ENCODE measurements around the gene MAGEA11. TPM values are rescaled to one million over a fixed set of nuclear protein-coding genes. Genes with fewer than 3 reads are reported as not detected.
"Not testable (repeated sequence)": the region's sequence is repeated elsewhere in the genome, so short reads cannot be mapped to it uniquely, and the experiment has no call there.

Gene MAGEA11
- not detected for total RNA-seq
- polyA plus RNA-seq, result not detected
- long read RNA-seq, donor 1, result 0 reads
- long read RNA-seq, donor 2, result 0 reads
- long read RNA-seq, donor 3, result 0 reads
- long read RNA-seq, donor 4, result 0 reads

- no peaks in the 10 kb centered on the region for H3K27me3 ChIP-seq (ENCODE audit: control insufficient read depth, insufficient read depth)
- ATAC-seq, result no peak
- H3K27ac ChIP-seq (ENCODE audit: low read length), result no peak within 1 kb of the TSS
- WGBS, result 91% methylated on average over 28 of the region's 29 CpGs
- no peak for DNase-seq
- H3K4me3 ChIP-seq (ENCODE audit: low read length), result no peak within 1 kb of the TSS
- no peaks in the 10 kb centered on the region for H3K4me1 ChIP-seq (ENCODE audit: control insufficient read depth, insufficient read depth, low read length)
- intact Hi-C loops (cut with DNase I), result no loop called here
- H3K9me3 ChIP-seq (ENCODE audit: control insufficient read depth, low read length), result no peaks in the 10 kb centered on the region
Measured at GRCh38 chrX:149711545-149712236, at the start of gene MAGEA11. Gene MAGEA11 (plus strand): TSS chrX:149712060. CDS start chrX:149713160, 1,100 bp downstream.

- H3K4me1 ChIP-seq (ENCODE audit: control insufficient read depth, insufficient read depth, low read length); H3K27ac ChIP-seq (ENCODE audit: low read length); H3K4me3 ChIP-seq (ENCODE audit: low read length); DNase-seq; ATAC-seq; H3K27me3 ChIP-seq (ENCODE audit: control insufficient read depth, insufficient read depth); H3K9me3 ChIP-seq (ENCODE audit: control insufficient read depth, low read length); intact Hi-C loops (cut with DNase I): not testable (repeated sequence)
- WGBS, result no CpG with 5 or more reads among the region's 3 CpGs
Measured at GRCh38 chrX:149675088-149675487, 36.8 kb upstream of the MAGEA11 start.

GRCh38 chrX:149675554-149675953 is 36.3 kb upstream of the MAGEA11 start:
- DNase-seq; H3K9me3 ChIP-seq (ENCODE audit: control insufficient read depth, low read length); H3K4me1 ChIP-seq (ENCODE audit: control insufficient read depth, insufficient read depth, low read length); H3K27ac ChIP-seq (ENCODE audit: low read length); H3K4me3 ChIP-seq (ENCODE audit: low read length); H3K27me3 ChIP-seq (ENCODE audit: control insufficient read depth, insufficient read depth); intact Hi-C loops (cut with DNase I); ATAC-seq: not testable (repeated sequence)
- no CpG with 5 or more reads among the region's 8 CpGs for whole genome bisulfite sequencing

GRCh38 chrX:149679164-149679678 is 32.6 kb upstream of the MAGEA11 start:
- intact Hi-C loops (cut with DNase I); H3K4me3 ChIP-seq (ENCODE audit: low read length); H3K27ac ChIP-seq (ENCODE audit: low read length); DNase-seq; H3K9me3 ChIP-seq (ENCODE audit: control insufficient read depth, low read length); H3K27me3 ChIP-seq (ENCODE audit: control insufficient read depth, insufficient read depth); ATAC-seq; H3K4me1 ChIP-seq (ENCODE audit: control insufficient read depth, insufficient read depth, low read length): not testable (repeated sequence)
- WGBS, result no CpG with 5 or more reads among the region's 4 CpGs

GRCh38 chrX:149681182-149681581 is 30.7 kb upstream of the MAGEA11 start:
- H3K27ac ChIP-seq (ENCODE audit: low read length), result no peak overlapping the region
- DNase-seq, result no peak
- intact Hi-C loops (cut with DNase I), result no loop called here
- no peak for ATAC-seq
- 86% methylated on average over 2 of the region's 2 CpGs for WGBS
- H3K27me3 ChIP-seq (ENCODE audit: control insufficient read depth, insufficient read depth), result no peaks in the 10 kb centered on the region
- no peaks in the 10 kb centered on the region for H3K9me3 ChIP-seq (ENCODE audit: control insufficient read depth, low read length)
- no peak overlapping the region for H3K4me3 ChIP-seq (ENCODE audit: low read length)
- H3K4me1 ChIP-seq (ENCODE audit: control insufficient read depth, insufficient read depth, low read length), result no peaks in the 10 kb centered on the region

GRCh38 chrX:149682031-149682430 is 29.8 kb upstream of the MAGEA11 start:
- H3K4me3 ChIP-seq (ENCODE audit: low read length), result no peak overlapping the region
- DNase-seq (no peak), ATAC-seq (no peak)
- intact Hi-C loops (cut with DNase I), result no loop called here
- no peaks in the 10 kb centered on the region for H3K9me3 ChIP-seq (ENCODE audit: control insufficient read depth, low read length)
- H3K27me3 ChIP-seq (ENCODE audit: control insufficient read depth, insufficient read depth), result no peaks in the 10 kb centered on the region
- H3K27ac ChIP-seq (ENCODE audit: low read length), result no peak overlapping the region
- 69% methylated on average over 3 of the region's 3 CpGs for WGBS
- H3K4me1 ChIP-seq (ENCODE audit: control insufficient read depth, insufficient read depth, low read length), result no peaks in the 10 kb centered on the region

GRCh38 chrX:149682956-149683947 is 28.6 kb upstream of the MAGEA11 start:
- DNase-seq, result no peak
- Histone ChIP-seq H3K4me3 (ENCODE audit: low read length) (no peak overlapping the region), H3K4me1 (ENCODE audit: control insufficient read depth, insufficient read depth, low read length) (no peaks in the 10 kb centered on the region), H3K9me3 (ENCODE audit: control insufficient read depth, low read length) (no peaks in the 10 kb centered on the region), H3K27ac (ENCODE audit: low read length) (no peak overlapping the region), H3K27me3 (ENCODE audit: control insufficient read depth, insufficient read depth) (no peaks in the 10 kb centered on the region)
- ATAC-seq, result no peak
- WGBS, result 48% methylated on average over 9 of the region's 9 CpGs
- intact Hi-C loops (cut with DNase I), result no loop called here

- H3K27ac ChIP-seq (ENCODE audit: low read length), result no peak overlapping the region
- H3K4me1 ChIP-seq (ENCODE audit: control insufficient read depth, insufficient read depth, low read length), result no peaks in the 10 kb centered on the region
- DNase-seq (no peak), ATAC-seq (no peak)
- no peak overlapping the region for H3K4me3 ChIP-seq (ENCODE audit: low read length)
- 65% methylated on average over 6 of the region's 6 CpGs for WGBS
- intact Hi-C loops (cut with DNase I), result no loop called here
- no peaks in the 10 kb centered on the region for H3K9me3 ChIP-seq (ENCODE audit: control insufficient read depth, low read length)
- H3K27me3 ChIP-seq (ENCODE audit: control insufficient read depth, insufficient read depth), result no peaks in the 10 kb centered on the region
Measured at GRCh38 chrX:149683966-149684730, 27.7 kb upstream of the MAGEA11 start.

- no peak overlapping the region for H3K27ac ChIP-seq (ENCODE audit: low read length)
- H3K4me3 ChIP-seq (ENCODE audit: low read length), result no peak overlapping the region
- intact Hi-C loops (cut with DNase I), result no loop called here
- no peaks in the 10 kb centered on the region for H3K27me3 ChIP-seq (ENCODE audit: control insufficient read depth, insufficient read depth)
- H3K9me3 ChIP-seq (ENCODE audit: control insufficient read depth, low read length), result no peaks in the 10 kb centered on the region
- no peaks in the 10 kb centered on the region for H3K4me1 ChIP-seq (ENCODE audit: control insufficient read depth, insufficient read depth, low read length)
- no peak for ATAC-seq
- DNase-seq, result no peak
Measured at GRCh38 chrX:149687991-149688390, 23.9 kb upstream of the MAGEA11 start.

- WGBS, result 98% methylated on average over 1 of the region's 1 CpG
- Histone ChIP-seq H3K27me3 (ENCODE audit: control insufficient read depth, insufficient read depth) (no peaks in the 10 kb centered on the region), H3K4me1 (ENCODE audit: control insufficient read depth, insufficient read depth, low read length) (no peaks in the 10 kb centered on the region), H3K27ac (ENCODE audit: low read length) (no peak overlapping the region), H3K9me3 (ENCODE audit: control insufficient read depth, low read length) (no peaks in the 10 kb centered on the region), H3K4me3 (ENCODE audit: low read length) (no peak overlapping the region)
- no peak for ATAC-seq
- DNase-seq, result no peak
- intact Hi-C loops (cut with DNase I), result no loop called here
Measured at GRCh38 chrX:149688552-149688951, 23.3 kb upstream of the MAGEA11 start.
